Dermis microvascular lymphatic vessel endothelial cell (primary cell): ENCODE measurements around the gene LAX1. TPM values are rescaled to one million over a fixed set of nuclear protein-coding genes. Genes with fewer than 3 reads are reported as not detected.
"Not testable (repeated sequence)": the region's sequence is repeated elsewhere in the genome, so short reads cannot be mapped to it uniquely, and the experiment has no call there.

ENCODE experiments used
- DNase-seq, 2 donors: peaks; one replicate each; pipeline versions ENCODE4 v3.0.0 to v3.0.0-alpha.2; 2010; ENCODE audit warnings: low read depth in 2 of 2
- total RNA-seq: library from RNA; depleted of rRNA; stranded (reverse); fragments of >200 nt; gene quantifications from 2 replicates; pipeline ENCODE4 v1.2.1, GENCODE V29; 2014

LAX1 gene
- total RNA-seq = under 0.01 TPM in 2 replicates

GRCh38 chr1:203765029-203765837 lies at the start of gene LAX1:
LAX1 (plus strand) TSS chr1:203765183; CDS start chr1:203765566, 383 bp downstream.
- peak; percentile 36 to 59 for DNase-seq

- DNase-seq = no peak
Measured at GRCh38 chr1:203717120-203717519, 47.9 kb upstream of the LAX1 start.

GRCh38 chr1:203720242-203720641 lies 44.7 kb upstream of the LAX1 start:
- no peak for DNase-seq

- DNase-seq = no peak
Measured at GRCh38 chr1:203722909-203723308, 42.1 kb upstream of the LAX1 start.

- no peak for DNase-seq
Measured at GRCh38 chr1:203726417-203726867, 38.5 kb upstream of the LAX1 start.

- no peak for DNase-seq
Measured at GRCh38 chr1:203733009-203733863, 31.7 kb upstream of the LAX1 start.

- peak; percentile 37 to 68 for DNase-seq
Measured at GRCh38 chr1:203742436-203742835, 22.5 kb upstream of the LAX1 start.

GRCh38 chr1:203743091-203743571 lies 21.9 kb upstream of the LAX1 start:
- DNase-seq = no peak

GRCh38 chr1:203744075-203744972 lies 20.7 kb upstream of the LAX1 start:
- no peak for DNase-seq

GRCh38 chr1:203746281-203746680 lies 18.7 kb upstream of the LAX1 start:
- DNase-seq = no peak

GRCh38 chr1:203751051-203751450 lies 13.9 kb upstream of the LAX1 start:
- no peak for DNase-seq

GRCh38 chr1:203751618-203752361 lies 13.2 kb upstream of the LAX1 start:
- not testable (repeated sequence) for DNase-seq

- DNase-seq = no peak
Measured at GRCh38 chr1:203754455-203754864, 10.5 kb upstream of the LAX1 start.

GRCh38 chr1:203756036-203756435 lies 8.9 kb upstream of the LAX1 start:
- no peak for DNase-seq

GRCh38 chr1:203758749-203759148 lies 6.2 kb upstream of the LAX1 start:
- not testable (repeated sequence) for DNase-seq

- DNase-seq = no peak
Measured at GRCh38 chr1:203760506-203760905, 4.5 kb upstream of the LAX1 start.

- DNase-seq = not testable (repeated sequence)
Measured at GRCh38 chr1:203761958-203762357, 3.0 kb upstream of the LAX1 start.

- DNase-seq = no peak
Measured at GRCh38 chr1:203763505-203763904, 1.5 kb upstream of the LAX1 start.

GRCh38 chr1:203764105-203765028 lies 616 bp upstream of the LAX1 start:
- no peak for DNase-seq
